Activated CD4-positive, alpha-beta T cell treated with anti-CD3 and anti-CD28 coated beads, Interleukin-2, amount 50 U/mL, for 1 hour (primary cell): ENCODE measurements around the gene CUEDC1.

Experiments used
- DNase-seq: peaks from one replicate; pipeline ENCODE4 v3.0.0-alpha.2; 2020

The CUEDC1 gene

DNA sequence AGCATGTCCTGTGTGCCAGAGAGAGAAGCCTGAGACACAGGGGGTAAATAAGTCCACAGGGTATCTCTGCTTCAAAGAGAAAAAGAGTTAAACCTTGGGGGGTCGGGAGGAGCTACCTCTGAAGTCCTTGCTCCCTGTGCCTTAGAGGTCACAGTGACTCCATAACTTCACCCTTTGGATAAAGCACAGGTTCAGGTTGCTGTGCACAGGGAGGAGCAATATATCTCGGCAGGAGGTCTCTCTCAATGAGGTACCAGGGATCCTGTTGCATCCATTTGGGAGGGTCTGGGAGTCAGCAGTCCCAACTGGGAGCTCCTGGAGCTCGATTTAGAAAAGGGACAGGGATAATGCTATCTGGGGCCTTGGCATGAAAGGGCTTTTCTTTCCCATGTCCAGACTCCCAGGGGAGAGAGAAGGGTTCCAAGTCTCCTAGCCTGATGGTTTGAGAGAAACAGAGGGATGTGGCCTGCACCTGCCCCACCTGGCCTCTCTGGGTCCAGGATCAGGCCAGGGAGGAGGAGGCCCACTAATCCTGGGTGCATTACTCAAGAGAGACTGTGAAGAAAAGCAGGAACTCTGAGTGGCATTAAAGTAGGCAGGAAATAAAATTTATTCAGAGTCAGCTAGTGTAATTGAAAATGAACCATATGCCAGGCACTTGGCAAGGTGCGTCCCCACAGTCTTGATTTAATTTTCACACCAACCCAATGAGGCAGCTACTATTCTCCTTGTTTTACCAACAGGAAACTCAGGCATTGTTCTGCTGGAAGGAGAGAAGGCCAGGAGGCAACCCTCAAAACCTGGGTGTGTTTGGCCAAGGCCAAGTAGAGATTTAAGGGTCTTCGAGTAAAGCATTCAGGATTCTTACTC, 40.7 kb downstream of the CUEDC1 start:
- no peak for DNase-seq

GRCh38 chr17:57913575-57914272, 41.5 kb downstream of the CUEDC1 start:
- no peak for DNase-seq

DNA sequence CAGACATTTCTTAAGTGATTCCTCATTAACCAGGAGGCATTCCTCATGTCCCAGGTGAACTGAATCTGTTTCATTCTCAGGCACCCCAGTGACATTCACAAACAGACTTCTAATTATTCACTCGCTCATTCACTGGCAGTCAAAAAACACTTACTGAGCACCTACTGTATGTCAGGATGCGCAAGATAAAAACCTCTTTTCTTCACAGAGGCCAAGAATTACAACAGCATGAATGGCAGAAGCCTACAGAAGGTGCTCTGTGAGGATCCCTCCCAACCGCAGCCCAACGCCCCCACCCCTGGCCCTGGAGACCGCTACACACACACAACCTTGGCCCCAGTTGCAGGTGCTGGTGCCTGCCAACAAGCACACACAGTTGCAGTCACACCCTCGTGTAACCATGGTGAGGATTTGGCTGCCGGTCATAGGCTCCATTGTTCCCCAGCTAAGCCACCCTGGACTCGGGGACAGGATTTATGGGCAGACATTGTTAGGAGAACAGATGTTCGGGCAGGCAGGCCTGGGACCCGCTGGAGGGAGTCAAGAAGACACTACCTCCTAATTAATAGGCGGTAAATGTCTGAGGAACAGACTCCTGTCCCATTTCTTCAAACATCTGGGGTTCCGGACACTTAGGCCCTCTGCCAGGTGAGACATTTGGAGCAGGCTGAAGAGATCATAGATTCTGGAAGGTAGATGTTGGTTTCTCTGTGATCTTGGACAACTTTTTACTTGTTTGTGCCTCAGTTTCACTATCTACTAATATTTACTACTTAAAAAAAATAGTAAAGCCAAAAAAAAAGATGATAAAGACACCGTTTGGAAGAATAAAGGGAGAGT, 43.2 kb downstream of the CUEDC1 start:
- DNase-seq, result no peak

DNA sequence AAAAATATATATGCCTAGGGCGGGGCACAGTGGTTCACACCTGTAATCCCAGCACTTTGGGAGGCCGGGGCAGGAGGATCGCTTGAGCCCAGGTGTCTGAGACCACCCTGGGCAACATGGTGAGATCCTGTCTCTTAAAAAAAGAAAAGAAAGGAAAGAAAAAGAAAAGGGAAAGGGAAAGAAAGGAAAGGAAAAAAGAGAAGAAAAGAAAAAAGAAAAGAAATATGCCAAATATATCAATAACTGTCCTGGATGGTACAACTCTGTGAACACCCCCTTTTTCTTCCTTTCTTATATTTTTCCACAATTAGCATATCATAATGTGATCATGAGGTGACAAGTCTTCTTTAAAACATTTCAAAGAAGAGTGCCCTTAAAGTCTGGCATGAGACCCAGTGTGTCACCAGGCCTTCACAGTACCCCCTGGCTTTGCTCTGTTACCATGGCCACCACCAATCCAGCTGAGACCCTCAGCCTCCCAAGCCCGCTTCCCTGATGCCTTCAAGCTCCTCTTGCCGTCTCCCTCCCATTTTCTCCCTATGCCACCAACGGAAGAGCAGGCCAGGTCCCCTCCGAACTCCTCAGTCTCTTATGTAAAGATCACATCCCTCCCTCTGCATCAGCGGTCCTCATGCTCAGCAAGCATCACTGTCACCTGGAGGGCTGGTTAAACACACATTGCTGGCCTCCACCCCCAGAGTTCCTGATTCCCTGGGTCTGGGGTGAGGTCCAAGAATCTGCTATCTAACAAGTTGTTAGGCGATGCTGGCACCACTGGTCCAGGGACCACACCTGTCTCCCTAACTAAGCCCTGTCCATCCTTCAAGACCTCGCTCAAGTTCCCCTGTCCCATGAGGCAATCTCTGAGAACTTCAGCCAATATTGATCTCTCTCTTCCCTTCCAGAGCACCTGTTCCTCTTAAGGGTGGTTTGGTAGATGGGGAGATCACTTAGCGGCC, 44.5 kb downstream of the CUEDC1 start:
- no peak for DNase-seq

- no peak for DNase-seq
Measured at GRCh38 chr17:57909551-57909950, 45.7 kb downstream of the CUEDC1 start.

- no peak for DNase-seq
Measured at GRCh38 chr17:57908278-57908677, 46.9 kb downstream of the CUEDC1 start.

GRCh38 chr17:57906910-57907309, 48.3 kb downstream of the CUEDC1 start:
- no peak for DNase-seq

DNA sequence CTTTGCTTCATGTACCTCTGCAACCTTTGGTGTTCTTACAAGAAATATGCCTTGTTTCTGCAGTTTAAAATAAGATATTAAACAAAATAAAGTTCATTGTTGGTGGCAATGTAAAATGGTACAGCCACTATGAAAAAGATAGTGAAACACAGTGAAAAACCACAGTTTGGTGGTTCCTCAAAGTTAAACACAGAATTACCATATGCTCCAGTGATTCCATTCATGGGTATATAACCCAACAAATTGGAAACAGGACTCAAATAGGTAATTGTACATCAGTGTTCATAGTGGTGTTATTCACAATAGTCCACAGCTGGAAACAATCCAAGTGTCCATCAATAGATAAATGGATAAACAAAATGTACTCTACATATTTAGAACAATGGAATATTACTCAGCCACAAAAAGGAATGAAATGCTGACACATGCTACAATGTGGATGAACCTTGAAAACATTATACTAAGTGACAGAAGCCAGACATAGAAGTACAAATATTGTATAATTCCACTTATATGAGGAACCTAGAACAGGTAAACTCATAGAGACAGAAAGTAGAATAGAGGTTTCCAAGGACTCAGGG, 49.2 kb downstream of the CUEDC1 start:
- DNase-seq, result no peak

DNA sequence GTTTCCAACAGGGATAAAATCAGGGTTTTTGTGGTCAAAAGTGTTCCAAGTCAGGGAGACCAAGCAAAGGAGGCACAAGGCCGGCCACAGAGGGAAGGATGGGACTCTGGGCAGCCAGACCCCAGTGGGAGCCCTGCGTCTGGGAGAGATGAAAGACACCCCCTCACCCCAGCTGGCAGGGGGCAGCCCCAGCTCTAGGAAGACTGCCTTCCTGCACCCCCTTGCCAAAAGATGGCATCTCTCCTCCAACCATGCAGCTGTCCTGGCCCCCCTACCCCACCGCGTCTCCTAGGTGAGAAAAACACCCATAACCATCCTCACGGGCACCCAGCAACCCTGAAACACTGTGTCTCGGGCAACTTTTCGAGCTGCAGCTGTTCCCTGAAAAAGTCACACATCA, 51.3 kb downstream of the CUEDC1 start:
- DNase-seq, result no peak

DNA sequence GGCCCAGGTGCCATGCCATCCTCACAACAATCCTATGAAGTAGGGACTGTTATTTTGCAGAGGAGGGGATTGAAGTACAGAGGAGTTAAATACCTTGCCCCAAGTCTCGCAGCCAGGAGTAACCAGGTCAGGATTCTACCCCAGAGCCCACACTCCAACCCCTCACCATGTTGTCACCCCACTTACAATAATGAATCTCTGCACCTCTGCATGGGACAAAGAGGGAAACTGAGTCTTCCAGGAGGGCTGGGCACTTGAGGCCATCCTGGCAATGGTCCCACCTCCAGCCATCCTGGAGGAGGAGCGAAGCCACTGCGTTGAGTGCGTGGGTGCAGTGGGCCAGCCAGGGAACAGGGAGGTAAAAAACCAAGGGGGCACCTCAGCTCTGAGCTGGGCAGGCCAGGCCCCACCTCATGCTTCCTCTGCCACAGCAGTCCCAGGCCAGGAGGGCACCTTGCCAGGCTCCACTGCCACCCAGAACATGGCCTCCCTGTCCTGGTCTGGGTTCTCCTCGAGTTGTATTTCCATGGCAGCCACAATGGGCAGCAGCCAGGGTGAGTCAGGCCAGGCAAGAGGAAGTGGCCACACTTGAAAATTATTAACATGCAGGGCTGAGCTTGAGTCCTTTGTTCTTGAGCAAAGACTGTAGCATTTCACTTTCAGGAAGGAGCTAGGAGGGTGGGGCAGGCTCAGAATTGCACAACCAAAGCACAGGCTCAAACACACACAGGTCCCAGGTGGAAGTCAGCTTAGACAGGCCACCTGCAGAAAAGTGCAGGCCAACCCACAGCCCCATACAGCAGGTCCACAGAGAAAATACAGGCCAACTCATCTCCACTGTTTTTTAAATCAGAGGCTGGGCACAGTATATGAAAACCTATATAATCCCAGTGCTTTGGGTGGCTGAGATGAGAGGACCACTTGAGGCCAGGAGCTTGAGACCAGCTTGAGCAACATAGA, 52.1 kb downstream of the CUEDC1 start:
- DNase-seq, result no peak

DNA sequence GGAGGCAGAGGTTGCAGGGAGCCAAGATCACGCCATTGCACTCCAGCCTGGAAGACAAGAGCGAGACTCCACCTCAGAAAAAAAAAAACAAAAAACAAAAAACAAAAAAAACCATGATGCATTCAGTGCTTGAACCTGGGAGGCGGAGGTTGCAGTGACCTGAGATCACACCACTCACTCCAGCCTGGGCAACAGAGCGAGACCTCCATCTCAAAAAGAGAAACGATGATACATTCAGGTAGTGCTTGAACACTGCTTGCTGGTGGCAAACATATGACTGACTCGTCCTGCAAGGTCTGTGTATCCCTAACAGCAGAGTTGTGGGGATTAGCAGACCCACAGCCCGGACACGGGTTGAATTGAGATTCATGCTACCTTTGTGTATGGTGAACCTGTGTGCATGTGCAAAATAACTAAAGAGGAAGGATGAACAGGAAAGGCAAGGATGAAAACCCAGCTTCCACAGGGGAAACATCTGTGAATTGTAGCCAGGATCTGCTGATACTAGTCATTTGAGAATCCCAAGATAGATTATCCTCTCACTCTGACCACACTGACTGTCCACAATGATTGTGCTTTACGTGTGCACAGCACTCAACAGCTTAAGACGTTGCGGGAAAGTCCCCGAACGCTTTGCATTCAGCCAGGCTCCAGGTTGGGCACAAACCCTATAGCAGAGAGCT, 53.0 kb downstream of the CUEDC1 start:
- no peak for DNase-seq

DNA sequence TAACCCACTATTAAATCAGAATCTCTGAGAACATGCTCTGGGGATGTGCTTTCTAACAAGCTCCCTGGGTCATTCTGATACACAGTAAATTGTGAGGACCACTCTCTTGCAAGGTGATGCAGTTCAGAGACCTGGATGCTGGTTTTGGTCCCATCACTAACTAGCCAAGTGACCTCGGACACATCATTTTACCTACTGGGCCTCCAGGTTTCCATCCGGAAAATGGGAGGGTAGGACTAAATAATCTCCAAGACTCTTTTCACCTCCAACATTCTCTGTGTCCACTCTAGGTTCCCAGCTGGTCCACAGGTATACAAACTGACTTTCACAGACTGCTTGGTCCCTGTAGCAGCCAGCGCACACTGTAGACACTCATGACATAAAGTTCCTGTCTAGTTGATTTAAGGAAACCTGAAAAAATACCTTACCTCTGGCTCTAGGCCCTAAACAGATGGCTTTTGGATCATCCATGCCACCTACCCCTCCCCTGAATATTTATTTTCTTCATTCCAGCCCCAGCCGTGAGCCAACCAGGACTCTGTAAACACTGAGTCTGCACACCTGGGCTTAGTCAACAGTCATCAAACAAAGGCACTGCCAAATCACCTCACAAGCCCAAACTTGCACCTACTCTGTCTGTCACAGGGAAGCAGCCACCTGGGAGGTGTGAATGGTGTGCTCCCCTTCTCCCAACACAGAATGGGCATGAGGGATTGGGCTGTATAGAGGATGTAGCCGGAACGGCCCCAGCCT, 54.0 kb downstream of the CUEDC1 start:
- DNase-seq, result no peak

GRCh38 chr17:57899822-57900221, 55.4 kb downstream of the CUEDC1 start:
- DNase-seq, result no peak

DNA sequence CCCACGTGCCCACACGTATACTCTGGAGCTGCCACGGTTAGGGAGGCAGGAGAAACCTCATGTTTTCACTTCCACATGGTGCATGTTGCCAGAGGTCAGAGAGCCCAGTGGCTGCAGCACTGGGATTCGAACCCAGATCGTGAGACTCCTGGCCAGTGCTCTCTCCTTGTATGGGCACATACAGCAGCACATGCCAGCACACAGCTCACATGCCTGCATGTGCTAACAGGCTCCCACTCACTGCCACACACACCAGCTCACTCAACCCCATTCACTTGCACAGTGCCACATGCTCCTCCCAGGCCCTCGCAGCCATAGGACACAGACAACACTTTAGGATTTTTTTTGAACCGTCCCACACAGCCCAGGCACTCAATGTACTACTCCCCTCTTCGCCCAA, 55.8 kb downstream of the CUEDC1 start:
- DNase-seq, result no peak

DNA sequence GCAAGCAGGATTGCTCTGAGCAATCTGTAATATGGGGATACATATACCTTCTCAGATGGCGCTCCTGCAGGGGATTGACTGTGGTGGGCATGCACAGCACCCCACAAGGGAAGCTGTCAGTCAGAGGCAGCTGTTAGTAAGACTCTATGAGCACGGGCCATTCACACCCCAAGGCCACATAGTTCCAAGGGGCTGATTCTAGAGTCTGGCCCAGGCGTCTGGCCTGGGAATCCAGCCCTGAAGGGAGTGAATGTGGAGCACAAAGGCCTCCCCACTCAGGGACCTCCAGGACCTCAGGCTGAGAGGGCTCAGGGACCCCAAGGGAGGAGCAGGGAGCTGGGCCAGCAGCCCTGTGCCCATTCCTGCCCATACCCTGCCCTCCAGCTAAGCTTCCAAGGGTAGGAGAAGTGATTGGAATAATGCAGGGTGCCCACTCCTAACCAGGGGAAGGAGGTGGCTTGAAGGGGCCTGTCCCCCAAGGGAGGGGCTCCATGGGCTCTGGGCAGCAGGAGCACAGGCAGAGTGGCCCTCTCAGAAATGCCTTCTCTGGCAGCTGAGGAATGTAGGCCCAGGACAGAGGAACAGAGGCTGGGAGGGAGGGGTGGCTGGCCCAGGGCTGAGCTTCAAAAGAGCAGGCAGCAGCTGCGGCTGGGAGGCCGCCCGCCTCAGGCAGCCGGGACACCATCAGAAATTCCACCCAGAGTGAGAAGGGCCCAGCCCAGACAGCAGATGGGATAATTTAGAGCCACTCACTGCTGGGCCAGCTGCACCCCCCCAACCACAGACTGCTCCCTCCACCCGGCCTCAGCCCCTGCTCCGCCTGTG, 56.5 kb downstream of the CUEDC1 start:
- no peak for DNase-seq

DNA sequence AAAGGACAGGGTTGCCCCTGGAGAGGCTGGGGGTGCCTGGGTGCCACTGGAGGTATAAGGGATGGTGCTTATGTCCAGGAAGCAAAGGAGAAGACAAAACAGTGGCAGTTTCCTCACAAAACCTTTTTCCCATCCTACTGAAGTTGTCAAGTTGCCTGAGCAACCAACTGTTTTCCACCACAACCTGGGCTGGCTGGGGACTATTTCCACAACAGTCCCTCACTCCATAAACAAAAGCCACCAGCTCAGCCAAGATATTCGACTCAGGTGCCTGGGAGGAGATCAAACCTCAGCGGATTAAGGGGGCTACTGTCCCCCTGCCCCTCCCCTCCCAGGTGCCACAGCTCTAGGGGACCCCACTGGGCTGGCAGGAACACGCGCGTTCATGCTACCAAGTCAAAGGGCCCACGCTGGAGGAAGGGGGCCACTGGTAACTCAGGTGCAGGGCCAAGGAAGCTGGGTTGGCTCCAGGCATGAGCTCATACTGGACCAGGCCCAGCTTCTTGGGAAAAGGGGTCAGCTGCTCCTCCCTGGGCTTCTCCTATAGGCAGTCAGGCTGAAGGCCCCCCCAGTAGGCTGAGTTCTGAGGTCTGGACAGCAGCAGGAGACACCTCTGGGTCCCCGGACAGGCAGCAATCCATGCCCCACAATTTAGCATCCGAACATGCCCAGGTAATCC, 59.7 kb downstream of the CUEDC1 start:
- DNase-seq, result no peak

DNA sequence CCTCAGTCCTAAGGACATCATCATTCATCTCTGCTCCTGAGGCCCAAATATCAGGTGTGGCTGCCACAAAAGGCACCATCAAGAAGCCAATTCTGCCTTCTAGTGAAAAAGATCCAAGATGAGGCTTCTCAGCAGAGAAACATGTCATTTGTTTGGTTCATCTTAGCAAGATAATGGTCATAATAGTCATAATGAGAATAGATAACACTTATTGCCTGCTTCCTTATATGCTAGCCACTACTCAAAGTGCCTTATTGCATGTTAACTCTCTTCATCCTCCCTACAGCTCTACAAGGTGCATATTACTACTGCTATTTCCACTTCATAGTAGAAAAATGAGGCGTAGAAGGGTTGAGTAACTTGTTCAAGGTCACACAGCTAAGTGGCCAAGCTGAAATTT, 60.4 kb downstream of the CUEDC1 start:
- no peak for DNase-seq
